Activated CD4-positive, alpha-beta T cell treated with anti-CD3 and anti-CD28 coated beads, Interleukin-2, amount 10 ng/mL, durations not matched to agents 24 days and 14 days (primary cell): ENCODE results near the gene PLEKHA5. TPM values are rescaled to one million over a fixed set of nuclear protein-coding genes. Genes with fewer than 3 reads are reported as not detected.
"Not testable (repeated sequence)": the region's sequence is repeated elsewhere in the genome, so short reads cannot be mapped to it uniquely, and the experiment has no call there.

Source experiments
- DNase-seq: peaks from one replicate; pipeline ENCODE4 v3.0.0; 2022
- H3K27ac Mint-ChIP-seq: one replicate; pipeline ENCODE4 v1.8.0; 2022; ENCODE audit warnings: mild to moderate bottlenecking, mixed read lengths
- H3K27me3 Mint-ChIP-seq: one replicate; pipeline ENCODE4 v1.8.0; 2022; ENCODE audit warnings: mixed read lengths
- H3K36me3 Mint-ChIP-seq: one replicate; pipeline ENCODE4 v1.8.0; 2022; ENCODE audit warnings: low read depth, mild to moderate bottlenecking, mixed read lengths
- H3K4me1 Mint-ChIP-seq: one replicate; pipeline ENCODE4 v1.8.0; 2021; ENCODE audit warnings: mixed read lengths
- H3K4me3 Mint-ChIP-seq: one replicate; pipeline ENCODE4 v1.8.0; 2022; ENCODE audit warnings: mild to moderate bottlenecking, moderate library complexity, mixed read lengths
- H3K9me3 Mint-ChIP-seq: one replicate; pipeline ENCODE4 v1.8.0; 2021; ENCODE audit warnings: mixed read lengths
- intact Hi-C: fragments of 100-400 bp; cut with micrococcal nuclease; formaldehyde crosslinking; loops from one replicate; pipeline ENCODE4 v1.15.1; 2023
- total RNA-seq: library from RNA; stranded (reverse); gene quantifications from 2 replicates; pipeline ENCODE4 v1.2.3, GENCODE V29; 2022

The PLEKHA5 gene
- total RNA-seq, 1 donor from 2014 or later, result 2.3 TPM

GRCh38 chr12:19392644-19393043, 263.1 kb downstream of the PLEKHA5 start:
- intact Hi-C loops, DNase-seq, H3K4me1 Mint-ChIP-seq, H3K36me3 Mint-ChIP-seq, H3K4me3 Mint-ChIP-seq, H3K27me3 Mint-ChIP-seq, H3K9me3 Mint-ChIP-seq, H3K27ac Mint-ChIP-seq: not testable (repeated sequence)

GRCh38 chr12:19394385-19394784, 264.9 kb downstream of the PLEKHA5 start:
- Mint-ChIP-seq H3K4me1 (no peaks in the 10 kb centered on the region), H3K36me3 (no peaks in the 10 kb centered on the region), H3K4me3 (no peak overlapping the region), H3K9me3 (peaks cover 3% of the 10 kb centered on the region), H3K27ac (no peak overlapping the region), H3K27me3 (no peaks in the 10 kb centered on the region)
- no peak for DNase-seq
- intact Hi-C loops, result no loop called here

- DNase-seq, result no peak
- no peaks in the 10 kb centered on the region for H3K27me3 Mint-ChIP-seq
- peaks cover 3% of the 10 kb centered on the region for H3K9me3 Mint-ChIP-seq
- no peaks in the 10 kb centered on the region for H3K36me3 Mint-ChIP-seq
- intact Hi-C loops, result no loop called here
- no peaks in the 10 kb centered on the region for H3K4me1 Mint-ChIP-seq
- H3K27ac Mint-ChIP-seq, result no peak overlapping the region
- H3K4me3 Mint-ChIP-seq, result no peak overlapping the region
Observed at GRCh38 chr12:19397534-19397933, 268.0 kb downstream of the PLEKHA5 start.

- Mint-ChIP-seq H3K9me3 (peaks cover 3% of the 10 kb centered on the region), H3K36me3 (no peaks in the 10 kb centered on the region), H3K4me1 (no peaks in the 10 kb centered on the region), H3K4me3 (no peak overlapping the region), H3K27me3 (no peaks in the 10 kb centered on the region), H3K27ac (no peak overlapping the region)
- DNase-seq, result no peak
- intact Hi-C loops, result no loop called here
Observed at GRCh38 chr12:19398376-19399363, 269.1 kb downstream of the PLEKHA5 start.

GRCh38 chr12:19400649-19401285, 271.2 kb downstream of the PLEKHA5 start:
- not testable (repeated sequence) for H3K4me1 Mint-ChIP-seq

GRCh38 chr12:19402211-19402610, 272.7 kb downstream of the PLEKHA5 start:
- Mint-ChIP-seq H3K4me3 (no peak overlapping the region), H3K9me3 (peaks cover 9% of the 10 kb centered on the region), H3K36me3 (peaks cover 5% of the 10 kb centered on the region), H3K27ac (no peak overlapping the region), H3K4me1 (peaks cover 7% of the 10 kb centered on the region), H3K27me3 (no peaks in the 10 kb centered on the region)
- intact Hi-C loops, result no loop called here
- no peak for DNase-seq

More at GRCh38 chr12:19400649-19401285, 271.2 kb downstream of the PLEKHA5 start:
- H3K36me3 Mint-ChIP-seq, intact Hi-C loops, H3K9me3 Mint-ChIP-seq, H3K4me3 Mint-ChIP-seq, DNase-seq, H3K27ac Mint-ChIP-seq, H3K27me3 Mint-ChIP-seq: not testable (repeated sequence)

- H3K4me3 Mint-ChIP-seq, result no peak overlapping the region
- peaks cover 9% of the 10 kb centered on the region for H3K9me3 Mint-ChIP-seq
- no peak overlapping the region for H3K27ac Mint-ChIP-seq
- peaks cover 7% of the 10 kb centered on the region for H3K4me1 Mint-ChIP-seq
- intact Hi-C loops, result no loop called here
- no peak for DNase-seq
- H3K27me3 Mint-ChIP-seq, result no peaks in the 10 kb centered on the region
- H3K36me3 Mint-ChIP-seq, result peaks cover 5% of the 10 kb centered on the region
Observed at GRCh38 chr12:19402743-19403431, 273.4 kb downstream of the PLEKHA5 start.

- DNase-seq, result peak; percentile 67
- Mint-ChIP-seq H3K4me3 (no peak overlapping the region), H3K27me3 (no peaks in the 10 kb centered on the region), H3K36me3 (peaks cover 5% of the 10 kb centered on the region), H3K9me3 (peaks cover 9% of the 10 kb centered on the region), H3K4me1 (peaks cover 7% of the 10 kb centered on the region), H3K27ac (peak overlapping the region; percentile 82)
- intact Hi-C loops, result no loop called here
Observed at GRCh38 chr12:19404242-19404880, 274.8 kb downstream of the PLEKHA5 start.

GRCh38 chr12:19409376-19409775, 279.8 kb downstream of the PLEKHA5 start:
- peaks cover 3% of the 10 kb centered on the region for H3K9me3 Mint-ChIP-seq
- peaks cover 2% of the 10 kb centered on the region for H3K36me3 Mint-ChIP-seq
- H3K4me3 Mint-ChIP-seq, result no peak overlapping the region
- H3K27ac Mint-ChIP-seq, result no peak overlapping the region
- intact Hi-C loops, result no loop called here
- DNase-seq, result no peak
- peaks cover 2% of the 10 kb centered on the region for H3K4me1 Mint-ChIP-seq
- H3K27me3 Mint-ChIP-seq, result no peaks in the 10 kb centered on the region

- intact Hi-C loops, result no loop called here
- no peak for DNase-seq
- Mint-ChIP-seq H3K36me3 (no peaks in the 10 kb centered on the region), H3K4me1 (no peaks in the 10 kb centered on the region), H3K27ac (no peak overlapping the region), H3K9me3 (no peaks in the 10 kb centered on the region), H3K4me3 (no peak overlapping the region), H3K27me3 (no peaks in the 10 kb centered on the region)
Observed at GRCh38 chr12:19410211-19410610, 280.7 kb downstream of the PLEKHA5 start.

- no peak overlapping the region for H3K27ac Mint-ChIP-seq
- H3K9me3 Mint-ChIP-seq, result no peaks in the 10 kb centered on the region
- intact Hi-C loops, result no loop called here
- H3K27me3 Mint-ChIP-seq, result no peaks in the 10 kb centered on the region
- no peak overlapping the region for H3K4me3 Mint-ChIP-seq
- no peaks in the 10 kb centered on the region for H3K36me3 Mint-ChIP-seq
- no peak for DNase-seq
- H3K4me1 Mint-ChIP-seq, result no peaks in the 10 kb centered on the region
Observed at GRCh38 chr12:19410629-19411185, 281.2 kb downstream of the PLEKHA5 start.

GRCh38 chr12:19411234-19412204, 282.0 kb downstream of the PLEKHA5 start:
- H3K4me3 Mint-ChIP-seq, result no peak overlapping the region
- intact Hi-C loops, result no loop called here
- no peaks in the 10 kb centered on the region for H3K27me3 Mint-ChIP-seq
- H3K4me1 Mint-ChIP-seq, result no peaks in the 10 kb centered on the region
- H3K9me3 Mint-ChIP-seq, result no peaks in the 10 kb centered on the region
- no peaks in the 10 kb centered on the region for H3K36me3 Mint-ChIP-seq
- no peak for DNase-seq
- no peak overlapping the region for H3K27ac Mint-ChIP-seq
